H1 (cell line): ENCODE results near the gene CAB39L. TPM values are rescaled to one million over a fixed set of nuclear protein-coding genes. Genes with fewer than 3 reads are reported as not detected.

Source experiments
- CTCF ChIA-PET: fragments of 300-600 bp; sonication (Branson Sonifier 250); formaldehyde crosslinking; loops from one replicate; lab custom pipeline; 2021; ENCODE audit not compliant: partially characterized antibody; lab: Charles Lee
- POLR2A ChIA-PET: fragments of 300-600 bp; sonication (Branson Sonifier 250); formaldehyde crosslinking; loops from one replicate; lab custom pipeline; 2021; ENCODE audit warnings: inconsistent platforms; ENCODE audit not compliant: partially characterized antibody; lab: Charles Lee
- DNase-seq, 2 experiments: peaks; one replicate each; pipeline versions ENCODE4 v3.0.0 to v3.0.0-alpha.2; 2010 to 2022; ENCODE audit warnings: low spot score in 2 of 2, low read depth in 1 of 2, mixed read lengths in 1 of 2
- FAIRE-seq: peaks from 2 replicates; lab custom pipeline; 2011; peaks lifted over from hg19 to GRCh38; lab: Jason Lieb, UNC
- H2AFZ ChIP-seq: 2 replicates; pipeline ENCODE4 v1.8.1; 2012; ENCODE audit warnings: low read length, inconsistent platforms
- H2AK5ac ChIP-seq: 2 replicates; pipeline ENCODE4 v1.6.1; 2013; ENCODE audit warnings: low read depth, low read length
- H2BK120ac ChIP-seq: replicated peaks from 2 replicates; pipeline ENCODE3; 2013; ENCODE audit warnings: low read depth, low read length, inconsistent platforms
- H2BK12ac ChIP-seq: 2 replicates; pipeline ENCODE4 v1.6.1; 2013; ENCODE audit warnings: low read depth, low read length
- H2BK15ac ChIP-seq: 2 replicates; pipeline ENCODE4 v1.6.1; 2013; ENCODE audit warnings: low read length
- H2BK20ac ChIP-seq: 2 replicates; pipeline ENCODE4 v1.6.1; 2013; ENCODE audit warnings: low read length
- H2BK5ac ChIP-seq: 2 replicates; pipeline ENCODE4 v1.6.1; 2013; ENCODE audit warnings: low read depth, low read length
- H3K14ac ChIP-seq: 2 replicates; pipeline ENCODE4 v1.6.1; 2013; ENCODE audit warnings: inconsistent platforms; ENCODE audit not compliant: insufficient read length
- H3K18ac ChIP-seq: 2 replicates; pipeline ENCODE4 v1.6.1; 2013; ENCODE audit warnings: low read length; ENCODE audit errors: extremely low read depth
- H3K23ac ChIP-seq: 2 replicates; pipeline ENCODE4 v1.6.1; 2013; ENCODE audit warnings: inconsistent platforms; ENCODE audit not compliant: insufficient read length
- H3K23me2 ChIP-seq: 2 replicates; pipeline ENCODE4 v1.6.1; 2013; ENCODE audit warnings: low read depth, low read length
- H3K27ac ChIP-seq: 2 replicates; pipeline ENCODE4 v1.6.1; 2011; ENCODE audit warnings: low read depth, low read length, inconsistent platforms
- H3K27me3 ChIP-seq, 4 experiments: replicated peaks in 1 of 4; 1 replicate in 1 of 4; 2 replicates in 3 of 4; pipeline versions ENCODE4 v1.6.1 to v1.8.1; 2011 to 2013; ENCODE audit warnings: low read length in 3 of 4, mild to moderate bottlenecking in 3 of 4, inconsistent platforms in 2 of 4, mixed read lengths in 2 of 4, moderate library complexity in 1 of 4; ENCODE audit not compliant: control insufficient read depth in 3 of 4, insufficient read depth in 3 of 4; ENCODE audit errors: extremely low read depth in 1 of 4
- H3K36me3 ChIP-seq, 4 experiments: 2 replicates each; pipeline versions ENCODE4 v1.6.1 to v1.8.1; 2011 to 2013; ENCODE audit warnings: mild to moderate bottlenecking in 4 of 4, low read length in 3 of 4, moderate library complexity in 2 of 4, control low read depth in 1 of 4, inconsistent platforms in 1 of 4; ENCODE audit not compliant: insufficient read depth in 4 of 4, control insufficient read depth in 2 of 4
- H3K4ac ChIP-seq: replicated peaks from 2 replicates; pipeline ENCODE3; 2013; ENCODE audit warnings: low read length, low read depth, mixed read lengths, inconsistent platforms; ENCODE audit not compliant: insufficient read length
- H3K4me1 ChIP-seq, 4 experiments: replicated peaks in 1 of 4; 1 replicate in 1 of 4; 2 replicates in 3 of 4; pipeline versions ENCODE4 v1.6.1 to v1.8.1; 2011 to 2013; ENCODE audit warnings: low read length in 3 of 4, inconsistent platforms in 2 of 4, mixed read lengths in 1 of 4; ENCODE audit not compliant: insufficient read depth in 4 of 4, control insufficient read depth in 3 of 4
- H3K4me2 ChIP-seq, 2 experiments: 2 replicates each; pipeline versions ENCODE4 v1.6.1 to v1.8.1; 2011 to 2013; ENCODE audit warnings: low read depth in 2 of 2, low read length in 2 of 2, control low read depth in 1 of 2, inconsistent platforms in 1 of 2, mild to moderate bottlenecking in 1 of 2; ENCODE audit not compliant: insufficient read depth in 1 of 2
- H3K4me3 ChIP-seq, 4 experiments: fragments of 200-600, 300-600 bp in 1 of 4; sonication (generic), shearing (Covaris generic), sonication (Bioruptor Twin) in 1 of 4; 2 replicates each; pipeline versions ENCODE4 v1.5.1 to v1.8.1; 2011 to 2016; ENCODE audit warnings: low read length in 4 of 4, low read depth in 3 of 4, control low read depth in 2 of 4, inconsistent platforms in 2 of 4, mild to moderate bottlenecking in 2 of 4, mixed read lengths in 1 of 4, moderate library complexity in 1 of 4; ENCODE audit not compliant: insufficient read depth in 2 of 4; ENCODE audit errors: extremely low read depth in 1 of 4
- H3K56ac ChIP-seq: replicated peaks from 2 replicates; pipeline ENCODE3; 2013; ENCODE audit warnings: low read depth, mild to moderate bottlenecking, mixed read lengths, low read length, inconsistent platforms; ENCODE audit not compliant: insufficient read length
- H3K79me1 ChIP-seq: 2 replicates; pipeline ENCODE4 v1.6.1; 2013; ENCODE audit warnings: low read depth, low read length, control low read depth
- H3K79me2 ChIP-seq, 2 experiments: 2 replicates each; pipeline versions ENCODE4 v1.6.1 to v1.8.1; 2012 to 2013; ENCODE audit warnings: low read length in 2 of 2, mild to moderate bottlenecking in 2 of 2, inconsistent platforms in 1 of 2; ENCODE audit not compliant: insufficient read depth in 2 of 2, control insufficient read depth in 1 of 2
- H3K9ac ChIP-seq, 4 experiments: replicated peaks in 1 of 4; 1 replicate in 1 of 4; 2 replicates in 3 of 4; pipeline versions ENCODE4 v1.6.1 to v1.8.1; 2011 to 2013; ENCODE audit warnings: low read depth in 3 of 4, low read length in 3 of 4, control low read depth in 2 of 4, mild to moderate bottlenecking in 2 of 4, moderate library complexity in 2 of 4, inconsistent platforms in 1 of 4; ENCODE audit errors: extremely low read depth in 1 of 4
- H3K9me3 ChIP-seq, 2 experiments: 2 replicates each; pipeline versions ENCODE4 v1.6.1 to v1.8.1; 2012 to 2013; ENCODE audit warnings: mild to moderate bottlenecking in 2 of 2, moderate library complexity in 2 of 2, control low read depth in 1 of 2, inconsistent platforms in 1 of 2, low read depth in 1 of 2, low read length in 1 of 2, mixed read lengths in 1 of 2; ENCODE audit not compliant: insufficient read depth in 2 of 2
- H4K20me1 ChIP-seq, 2 experiments: replicated peaks in 1 of 2; 2 replicates each; pipeline versions ENCODE3 to v1.8.1; 2011 to 2013; ENCODE audit warnings: inconsistent platforms in 2 of 2, low read length in 2 of 2, mild to moderate bottlenecking in 1 of 2; ENCODE audit not compliant: insufficient read depth in 2 of 2, control insufficient read depth in 1 of 2
- H4K5ac ChIP-seq: 2 replicates; pipeline ENCODE4 v1.6.1; 2013; ENCODE audit warnings: low read length, low read depth, mixed read lengths, inconsistent platforms; ENCODE audit not compliant: insufficient read length
- H4K8ac ChIP-seq: 2 replicates; pipeline ENCODE4 v1.8.0; 2013; ENCODE audit warnings: mild to moderate bottlenecking, moderate library complexity, low read length, inconsistent platforms; ENCODE audit not compliant: insufficient read depth; ENCODE audit errors: extremely low read depth
- H4K91ac ChIP-seq: replicated peaks from 2 replicates; pipeline ENCODE3; 2013; ENCODE audit warnings: low read length, mixed read lengths, inconsistent platforms; ENCODE audit not compliant: insufficient read length
- CREB1 ChIP-seq: IDR thresholded peaks from 2 replicates; pipeline ENCODE4 v1.6.1; 2012; ENCODE audit warnings: inconsistent platforms
- CTBP2 ChIP-seq: IDR thresholded peaks from 2 replicates; pipeline ENCODE4 v1.7.0; 2011; ENCODE audit warnings: borderline replicate concordance, mild to moderate bottlenecking, moderate library complexity, mixed read lengths, low read length; ENCODE audit not compliant: insufficient read depth, insufficient read length
- GTF2F1 ChIP-seq: IDR thresholded peaks from 2 replicates; pipeline ENCODE4 v1.6.1; 2012; ENCODE audit warnings: low read depth, low read length, improper control_type of control experiment, borderline replicate concordance
- HDAC6 ChIP-seq: IDR thresholded peaks from one replicate; pipeline ENCODE4 v1.7.1; 2012; ENCODE audit warnings: low read depth, mild to moderate bottlenecking, inconsistent platforms, low read length, moderate library complexity
- POLR2A ChIP-seq, 2 experiments: IDR thresholded peaks; 1 replicate in 1 of 2; 2 replicates in 1 of 2; pipeline ENCODE4 v1.6.1; 2011; ENCODE audit warnings: low read depth in 2 of 2, low read length in 2 of 2, mild to moderate bottlenecking in 2 of 2; ENCODE audit errors: control extremely low read depth in 1 of 2
- SAP30 ChIP-seq: fragments of 300-600 bp; sonication (generic); IDR thresholded peaks from 2 replicates; pipeline ENCODE4 v1.7.1; 2012; ENCODE audit warnings: low read length, moderate library complexity, mild to moderate bottlenecking, inconsistent platforms; ENCODE audit not compliant: insufficient read depth, insufficient replicate concordance
- TBP ChIP-seq: IDR thresholded peaks from 2 replicates; pipeline ENCODE4 v1.6.1; 2011; ENCODE audit warnings: low read depth, low read length, improper control_type of control experiment
- TCF12 ChIP-seq: IDR thresholded peaks from 2 replicates; pipeline ENCODE4 v1.6.1; 2011; ENCODE audit warnings: low read depth, mild to moderate bottlenecking, low read length
- TEAD4 ChIP-seq: IDR thresholded peaks from 2 replicates; pipeline ENCODE4 v1.6.1; 2012; ENCODE audit warnings: low read depth, low read length, inconsistent platforms, mixed read lengths
- WGBS, 2 experiments: shearing (Covaris generic) in 1 of 2; methylation state at CpG; one replicate each; pipeline versions ENCODE4 v1.1.6 to v1.1.7; 2013 to 2015; ENCODE audit warnings: low lambda C conversion rate in 2 of 2, mixed read lengths in 2 of 2, inconsistent platforms in 1 of 2, low coverage in 1 of 2, missing lambda C conversion rate in 1 of 2; ENCODE audit not compliant: insufficient replicate concordance in 2 of 2, insufficient coverage in 1 of 2, insufficient read length in 1 of 2; ENCODE audit errors: extremely low coverage in 1 of 2, missing lambda C conversion rate in 1 of 2; 5-methylcytosine and 5-hydroxymethylcytosine counted together
- polyA plus RNA-seq, 7 experiments: library from polyadenylated mRNA; depleted of rRNA in 3 of 7; stranded (reverse) in 5 of 7; unstranded in 2 of 7; fragments of >200 nt in 5 of 7; fragments of 200-250 nt in 2 of 7; gene quantifications; 1 replicate in 5 of 7; 2 replicates in 1 of 7; 4 replicates in 1 of 7; pipeline versions ENCODE4 v1.2.1 to v1.2.3, GENCODE V29; 2011 to 2013; ENCODE audit warnings: missing spikeins in 2 of 7, mixed read lengths in 2 of 7
- total RNA-seq: library from RNA; stranded (reverse); fragmentation: NEBNext Ultra II Directional; extraction: Animal tissue kit (Norgen Biotek cat#: 25700); gene quantifications from 2 replicates; pipeline ENCODE4 v1.2.1, GENCODE V29; 2021

Gene CAB39L
- total and polyA plus RNA-seq, 2 of the 8 experiments (the other 6 are each of a cell fraction or from before 2014, with no cell fraction given) = 2.5 to 4.8 TPM

DNA sequence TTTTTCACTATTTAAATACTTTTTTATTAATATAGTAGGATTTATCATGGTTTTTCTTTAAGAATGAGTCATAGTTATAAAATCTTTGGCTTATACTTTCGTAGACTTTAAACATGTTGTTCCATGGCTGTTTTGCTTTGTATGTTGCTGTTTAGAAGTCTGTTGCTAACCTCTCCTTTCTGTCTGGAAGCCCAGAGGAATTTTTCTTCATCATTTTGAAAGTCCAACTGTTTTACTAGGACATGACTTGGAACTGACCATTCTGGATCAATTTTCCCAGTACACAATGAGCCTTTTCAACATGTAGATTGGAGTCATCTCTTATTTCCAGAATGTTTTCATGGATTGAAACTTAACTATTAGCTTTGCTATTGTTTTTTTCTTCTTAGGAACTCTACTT is 7.9 kb downstream of the CAB39L start:
- H3K23ac ChIP-seq = no peak overlapping the region
- H3K36me3 ChIP-seq = no peaks in the 10 kb centered on the region
- no peaks in the 10 kb centered on the region for H3K23me2 ChIP-seq
- no peak overlapping the region for H2BK5ac ChIP-seq
- 91% methylated on average over 1 of the region's 1 CpG; no CpG with 5 or more reads in 1 of the 2 experiments for WGBS, 2 experiments
- no peaks in the 10 kb centered on the region for H3K79me2 ChIP-seq
- H3K27me3 ChIP-seq = no peaks in the 10 kb centered on the region
- DNase-seq (no peak), FAIRE-seq (no peak)
- H2AFZ ChIP-seq = no peak overlapping the region
- no peak overlapping the region for H2BK20ac ChIP-seq
- H2BK120ac ChIP-seq = no peak overlapping the region
- ChIA-PET CTCF (no interaction called here), POLR2A (no interaction called here)
- H3K9ac ChIP-seq = no peak overlapping the region
- H3K4me2 ChIP-seq = no peak overlapping the region
- no peak overlapping the region for H4K8ac ChIP-seq
- no peak overlapping the region for H3K4me3 ChIP-seq
- H3K4ac ChIP-seq = no peak overlapping the region
- H4K20me1 ChIP-seq = no peaks in the 10 kb centered on the region
- no peak overlapping the region for H3K56ac ChIP-seq
- H4K5ac ChIP-seq = no peak overlapping the region
- H2BK12ac ChIP-seq = no peak overlapping the region
- no peak overlapping the region for H2BK15ac ChIP-seq
- H3K4me1 ChIP-seq = no peaks in the 10 kb centered on the region
- H4K91ac ChIP-seq = no peak overlapping the region
- no peaks in the 10 kb centered on the region for H3K79me1 ChIP-seq
- no peak overlapping the region for H3K18ac ChIP-seq
- H3K9me3 ChIP-seq = no peaks in the 10 kb centered on the region
- no peak for TF ChIP-seq TCF12
- no peak for TF ChIP-seq TBP
- TF ChIP-seq SAP30 = no peak
- no peak for TF ChIP-seq HDAC6
- no peak for TF ChIP-seq GTF2F1
- no peak for TF ChIP-seq CREB1
- no peak for TF ChIP-seq POLR2A (IDR thresholded peaks at IDR 0.05; ENCODE audit: control extremely low read depth in 1 of 2, low read depth in 2 of 2, low read length in 2 of 2)
- TF ChIP-seq TEAD4 = no peak
- TF ChIP-seq CTBP2 = no peak
- TF ChIP-seq, all 59 proteins: peak for 0
- no peak overlapping the region for H3K27ac ChIP-seq
- no peak overlapping the region for H2AK5ac ChIP-seq
- H3K14ac ChIP-seq = no peak overlapping the region
